Choroid plexus epithelial cell (primary cell): ENCODE data around the gene GRM4.
A peak's percentile ranks its signal among the peaks of the same experiment; 100 is the strongest.

ENCODE experiments used
- DNase-seq: peaks from one replicate; pipeline ENCODE4 v3.0.0-alpha.2; 2010; ENCODE audit warnings: low read depth
- H3K4me3 ChIP-seq: 2 replicates; pipeline ENCODE4 v1.5.1; 2011; ENCODE audit warnings: low read depth, mild to moderate bottlenecking, control low read depth, low read length, moderate library complexity
- TF ChIP-seq, protein P1 (sequence below): conservative IDR thresholded peaks from 2 replicates; pipeline ENCODE4 v1.5.1; 2011; ENCODE audit warnings: low read depth, mild to moderate bottlenecking, control low read depth, inconsistent platforms, low read length, moderate library complexity

The GRM4 gene

DNA sequence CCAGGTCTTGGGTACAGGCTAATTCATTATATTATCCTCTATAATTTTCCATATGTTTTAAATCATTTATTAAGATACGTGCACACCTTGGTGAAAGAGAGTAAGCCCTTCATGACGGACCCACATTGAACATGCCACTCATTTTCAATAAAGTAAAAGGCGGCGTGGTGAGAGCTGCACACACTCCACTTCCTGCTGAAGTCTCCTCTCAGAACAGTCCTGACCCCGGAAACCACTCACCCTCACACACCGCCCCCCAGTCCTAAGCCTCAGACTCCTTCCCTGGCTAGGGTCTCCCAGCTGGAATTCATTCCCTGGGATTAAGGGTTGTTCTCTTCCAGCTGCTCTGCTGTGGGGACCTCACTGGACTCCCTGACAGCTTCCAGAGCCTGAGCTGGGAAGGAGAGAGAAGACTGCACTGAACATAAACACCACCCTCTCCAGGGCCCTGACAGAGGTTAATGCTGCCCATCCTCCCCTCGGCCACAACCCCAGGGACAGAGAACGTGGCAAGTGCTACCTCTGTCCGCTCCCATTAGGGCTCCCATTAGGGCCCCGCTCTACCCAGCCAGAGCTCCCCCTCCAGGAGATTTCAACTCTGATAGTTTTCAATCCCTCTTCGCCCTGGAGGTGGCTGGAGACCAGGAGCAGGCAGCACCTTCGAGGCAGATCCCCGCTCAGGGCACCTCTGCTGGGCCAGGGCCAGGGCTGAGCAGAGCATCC is 24.8 kb downstream of the GRM4 start:
- TF ChIP-seq, protein P1, sequence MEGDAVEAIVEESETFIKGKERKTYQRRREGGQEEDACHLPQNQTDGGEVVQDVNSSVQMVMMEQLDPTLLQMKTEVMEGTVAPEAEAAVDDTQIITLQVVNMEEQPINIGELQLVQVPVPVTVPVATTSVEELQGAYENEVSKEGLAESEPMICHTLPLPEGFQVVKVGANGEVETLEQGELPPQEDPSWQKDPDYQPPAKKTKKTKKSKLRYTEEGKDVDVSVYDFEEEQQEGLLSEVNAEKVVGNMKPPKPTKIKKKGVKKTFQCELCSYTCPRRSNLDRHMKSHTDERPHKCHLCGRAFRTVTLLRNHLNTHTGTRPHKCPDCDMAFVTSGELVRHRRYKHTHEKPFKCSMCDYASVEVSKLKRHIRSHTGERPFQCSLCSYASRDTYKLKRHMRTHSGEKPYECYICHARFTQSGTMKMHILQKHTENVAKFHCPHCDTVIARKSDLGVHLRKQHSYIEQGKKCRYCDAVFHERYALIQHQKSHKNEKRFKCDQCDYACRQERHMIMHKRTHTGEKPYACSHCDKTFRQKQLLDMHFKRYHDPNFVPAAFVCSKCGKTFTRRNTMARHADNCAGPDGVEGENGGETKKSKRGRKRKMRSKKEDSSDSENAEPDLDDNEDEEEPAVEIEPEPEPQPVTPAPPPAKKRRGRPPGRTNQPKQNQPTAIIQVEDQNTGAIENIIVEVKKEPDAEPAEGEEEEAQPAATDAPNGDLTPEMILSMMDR, result no peak
- DNase-seq, result no peak
- no peak overlapping the region for H3K4me3 ChIP-seq

GRCh38 chr6:34115915-34116314 is 30.0 kb downstream of the GRM4 start:
- DNase-seq, result no peak
- no peak overlapping the region for H3K4me3 ChIP-seq
- TF ChIP-seq, protein P1, result no peak

- peak; percentile 27 for DNase-seq
- H3K4me3 ChIP-seq, result no peak overlapping the region
- TF ChIP-seq, protein P1, result no peak
Observed at GRCh38 chr6:34115403-34115795, 30.5 kb downstream of the GRM4 start.

GRCh38 chr6:34114695-34115402 is 31.0 kb downstream of the GRM4 start:
- no peak for DNase-seq
- TF ChIP-seq, protein P1, result no peak

DNA sequence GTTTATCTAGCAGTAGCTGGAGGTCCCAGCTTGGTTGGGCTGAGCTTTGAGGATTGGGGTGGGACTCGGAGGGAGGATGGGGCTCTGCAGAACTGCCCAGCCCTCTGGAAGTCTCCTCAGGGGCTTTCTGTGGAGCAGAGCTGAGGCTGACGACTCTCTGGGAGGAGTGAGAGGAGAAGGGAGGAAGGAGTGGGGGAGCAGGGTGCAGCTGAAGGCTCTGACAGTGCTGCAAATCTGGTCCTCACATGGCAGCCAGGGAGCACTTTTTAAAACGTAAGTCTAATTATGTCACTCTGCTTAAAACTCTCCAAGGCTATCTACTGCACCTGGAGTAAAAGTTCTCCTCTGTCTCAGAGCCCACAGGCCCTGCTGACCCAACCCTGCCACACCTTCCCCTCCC is 32.4 kb downstream of the GRM4 start:
- H3K4me3 ChIP-seq, result no peak overlapping the region
- TF ChIP-seq, protein P1, result no peak
- no peak for DNase-seq

More at GRCh38 chr6:34114695-34115402, 31.0 kb downstream of the GRM4 start:
- H3K4me3 ChIP-seq, result no peak overlapping the region

DNA sequence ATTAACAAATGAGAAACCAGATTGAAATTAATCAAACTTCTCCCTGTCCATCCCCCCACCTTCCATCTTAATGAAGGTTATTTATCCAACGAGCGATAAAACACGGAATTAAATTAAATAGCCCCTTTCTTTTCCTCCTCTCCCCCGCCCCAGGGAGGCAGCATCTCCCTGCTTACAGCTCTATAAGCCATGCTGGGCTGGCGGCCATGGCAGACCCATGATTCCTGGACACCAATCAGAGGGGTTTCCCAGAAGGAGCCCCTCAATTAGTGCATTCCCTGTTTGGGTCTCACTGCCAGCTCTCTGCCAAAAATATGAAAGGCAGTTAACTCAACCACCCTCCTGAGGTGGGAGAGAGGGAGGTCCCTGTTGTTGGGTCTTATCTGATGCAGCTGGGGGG is 33.8 kb downstream of the GRM4 start:
- no peak for DNase-seq
- no peak overlapping the region for H3K4me3 ChIP-seq
- TF ChIP-seq, protein P1, result no peak
